Heart right ventricle (tissue), 16 donors: ENCODE measurements around the gene BUD13. TPM values are rescaled to one million over a fixed set of nuclear protein-coding genes. Genes with fewer than 3 reads are reported as not detected.
A peak's percentile ranks its signal among the peaks of the same experiment; 100 is the strongest.

ENCODE experiments used
- ATAC-seq, 8 donors: fragments of 200-7000 bp; cut with Tn5 transposase; one replicate each; pipeline ENCODE4 v1.9.1; 2020; ENCODE audit warnings: mild to moderate bottlenecking in 8 of 8, moderate library complexity in 8 of 8, moderate number of reproducible peaks in 1 of 8
- DNase-seq, 2 donors: peaks; one replicate each; pipeline ENCODE4 v3.0.0-alpha.2; 2020
- H3K27ac ChIP-seq, 10 donors: fragments of 200-600 bp; sonication (generic) in 2 of 10; one replicate each; pipeline versions ENCODE4 v1.5.0 to v1.8.0; 2020 to 2022; ENCODE audit warnings: mild to moderate bottlenecking in 3 of 10
- H3K27me3 ChIP-seq, 7 donors: fragments of 200-600 bp; one replicate each; pipeline ENCODE4 v1.8.0; 2021 to 2022; ENCODE audit warnings: mild to moderate bottlenecking in 2 of 7
- H3K36me3 ChIP-seq, 9 donors: fragments of 200-600 bp; sonication (generic) in 1 of 9; one replicate each; pipeline versions ENCODE4 v1.5.0 to v1.8.0; 2020 to 2022; ENCODE audit warnings: mild to moderate bottlenecking in 2 of 9
- H3K4me1 ChIP-seq, 9 donors: fragments of 200-600 bp; sonication (generic) in 1 of 9; one replicate each; pipeline versions ENCODE4 v1.5.0 to v1.8.0; 2020 to 2022; ENCODE audit warnings: mild to moderate bottlenecking in 4 of 9
- H3K4me3 ChIP-seq, 10 donors: fragments of 200-600 bp; sonication (generic) in 2 of 10; one replicate each; pipeline versions ENCODE4 v1.5.0 to v1.8.0; 2020 to 2022; ENCODE audit warnings: mild to moderate bottlenecking in 7 of 10, moderate library complexity in 2 of 10
- H3K9me3 ChIP-seq, 11 donors: fragments of 200-600 bp in 10 of 11; sonication (generic) in 2 of 11; one replicate each; pipeline versions ENCODE4 v1.5.0 to v1.8.0; 2013 to 2022; ENCODE audit warnings: mild to moderate bottlenecking in 2 of 11, control low read depth in 1 of 11, moderate library complexity in 1 of 11
- CTCF ChIP-seq, 9 donors: fragments of 200-600 bp; sonication (generic) in 2 of 9; IDR thresholded peaks; one replicate each; pipeline versions ENCODE4 v1.5.0 to v1.8.0; 2021 to 2022; ENCODE audit warnings: antibody characterized with exemption in 9 of 9, mild to moderate bottlenecking in 5 of 9, moderate library complexity in 1 of 9
- WGBS, 2 donors: extraction: QIAGEN DNeasy Blood & Tissue Kit; methylation state at CpG; one replicate each; pipeline ENCODE4 v1.1.7; 2013; ENCODE audit warnings: inconsistent platforms in 1 of 2; 5-methylcytosine and 5-hydroxymethylcytosine counted together
- intact Hi-C, 10 donors: fragments of 100-400 bp; cut with DNase I; formaldehyde crosslinking; loops; one replicate each; pipeline versions ENCODE4 v1.11.1 to v1.14.2; 2022
- polyA plus RNA-seq, 2 donors: library from polyadenylated mRNA; stranded (reverse); fragments of 200-250 nt; gene quantifications; one replicate each; pipeline ENCODE4 v1.2.3, GENCODE V29; 2013
- total RNA-seq, 10 donors: library from RNA; stranded (reverse); fragmentation: NEBNext Ultra II Directional in 3 of 10; extraction: Animal tissue kit (Norgen Biotek cat#: 25700) in 3 of 10; gene quantifications; one replicate each; pipeline versions ENCODE4 v1.2.1 to v1.2.4, GENCODE V29; 2021 to 2023
- donor health status: Arrhythmogenic right ventricular cardiomyopathy.
- donor health status: ischemic (EF 13 %, LVEDD 7.1; RV severe dilation, severe dysfunction).
- donor health status: healthy with polysubstance abuse.
- donor health status: DM: no; HTN: yes; CAD: no.
- donor health status: DM: no; HTN: no; CAD: no.
- donor health status: ischemic (EF 25% LVEDD 6.9; RV normal size, moderate dysfunction).
- donor health status: ischemic (EF 25% LVEDD 5.7; RV mildly dilated, moderate dysfunction).
- donor health status: healthy.
- donor health status: DM: yes; HTN: yes; CAD: no.
- donor health status: Ischemic cardiomyopathy.
- donor health status: ischemic (EF 35%, LVEDD 5.7; RV mildly dilated, moderate dysfunction).
- donor health status: nonischemic (EF 11% LVEDD 7.7; RV severe dilation, severe dysfunction).
- donor health status: DM: yes; HTN: yes; CAD: no.
- donor health status: PGD.
- donor health status: ischemic (EF 29% LVEDD 5.4; RV normal size, mild dysfunction).
- donor health status: nonischemic (EF 23%, LVEDD 6.1; RV moderate dilation, normal function).

BUD13 gene
- total and polyA plus RNA-seq, 12 donors = 6.1 to 9.2 (median 7.0) TPM

GRCh38 chr11:116729501-116730240 is 43.1 kb downstream of the BUD13 start:
- no peak for ATAC-seq
- no peak for TF ChIP-seq CTCF (IDR thresholded peaks at IDR 0.05)
- Histone ChIP-seq H3K9me3 (no peaks in the 10 kb centered on the region), H3K27ac (no peak overlapping the region), H3K27me3 (peaks cover 0 to 17% (median 12%) of the 10 kb centered on the region in 7 donors), H3K36me3 (no peaks in the 10 kb centered on the region), H3K4me3 (no peak overlapping the region), H3K4me1 (peaks cover 0 to 16% (median 5%) of the 10 kb centered on the region in 9 donors)
- intact Hi-C loops = loop anchor here in 1 of 10 donors (5.0 kb wide), 1 partner anchor 498 kb away; no protein-coding TSS in a partner anchor
- DNase-seq = no peak
- 90 to 94% methylated on average over 8 of the region's 8 CpGs for WGBS, 2 donors

GRCh38 chr11:116727990-116728389 is 44.8 kb downstream of the BUD13 start:
- intact Hi-C loops = no loop called here
- no peak overlapping the region for H3K4me3 ChIP-seq
- no peak overlapping the region for H3K27ac ChIP-seq
- no peaks in the 10 kb centered on the region for H3K36me3 ChIP-seq
- no peaks in the 10 kb centered on the region for H3K9me3 ChIP-seq
- H3K27me3 ChIP-seq = peaks cover 0 to 18% (median 12%) of the 10 kb centered on the region in 7 donors
- DNase-seq (no peak), ATAC-seq (no peak)
- TF ChIP-seq CTCF (IDR thresholded peaks at IDR 0.05) = no peak
- H3K4me1 ChIP-seq = peaks cover 0 to 16% (median 5%) of the 10 kb centered on the region in 9 donors
- WGBS, 2 donors = 76 to 79% methylated on average over 6 of the region's 6 CpGs

- intact Hi-C loops = no loop called here
- no peak overlapping the region for H3K27ac ChIP-seq
- DNase-seq (no peak), ATAC-seq (peak in 4 of 8 donors; percentile 16 to 34 (median 23))
- peaks cover 0 to 6% (median 4%) of the 10 kb centered on the region in 9 donors for H3K4me1 ChIP-seq
- WGBS, 2 donors = 65 to 68% methylated on average over 19 of the region's 19 CpGs
- H3K36me3 ChIP-seq = no peaks in the 10 kb centered on the region
- H3K9me3 ChIP-seq = no peaks in the 10 kb centered on the region
- peaks cover 0 to 18% (median 4%) of the 10 kb centered on the region in 7 donors for H3K27me3 ChIP-seq
- no peak for TF ChIP-seq CTCF (IDR thresholded peaks at IDR 0.05)
- H3K4me3 ChIP-seq = no peak overlapping the region
Observed at GRCh38 chr11:116725434-116726221, 47.2 kb downstream of the BUD13 start.

- no peak for TF ChIP-seq CTCF (IDR thresholded peaks at IDR 0.05)
- no peak overlapping the region for H3K27ac ChIP-seq
- no peak for ATAC-seq
Observed at GRCh38 chr11:116724813-116725212, 48.0 kb downstream of the BUD13 start.

More at GRCh38 chr11:116724813-116725212, 48.0 kb downstream of the BUD13 start:
- H3K36me3 ChIP-seq = no peaks in the 10 kb centered on the region
- H3K4me1 ChIP-seq = no peaks in the 10 kb centered on the region
- peaks cover 0 to 18% (median 4%) of the 10 kb centered on the region in 7 donors for H3K27me3 ChIP-seq
- DNase-seq = no peak
- intact Hi-C loops = no loop called here
- WGBS, 2 donors = 85 to 86% methylated on average over 6 of the region's 6 CpGs
- H3K9me3 ChIP-seq = no peaks in the 10 kb centered on the region
- no peak overlapping the region for H3K4me3 ChIP-seq
